HepG2 (cell line): ENCODE results near the gene MAP1LC3B. TPM values are rescaled to one million over a fixed set of nuclear protein-coding genes. Genes with fewer than 3 reads are reported as not detected.

Experiments
- CBX5 ChIP-seq: sonication (generic); formaldehyde crosslinking; IDR thresholded peaks from 2 replicates; pipeline ENCODE4 v1.4.0; 2020; ENCODE audit warnings: missing genetic modification reagents, borderline replicate concordance
- ELF3 ChIP-seq: IDR thresholded peaks from 2 replicates; pipeline ENCODE4 v1.6.1; 2016; ENCODE audit warnings: missing genetic modification reagents, missing compliant biosample characterization
- ETV6 ChIP-seq: sonication (generic); formaldehyde crosslinking; conservative IDR thresholded peaks from 2 replicates; pipeline ENCODE4 v1.4.0; 2020; ENCODE audit warnings: missing genetic modification reagents
- SIN3B ChIP-seq: fragments of 150-350 bp; IDR thresholded peaks from 2 replicates; pipeline ENCODE4 v1.6.1; 2014; ENCODE audit warnings: low read length
- WIZ ChIP-seq: sonication (generic); formaldehyde crosslinking; IDR thresholded peaks from 2 replicates; pipeline ENCODE4 v1.5.1; 2020; ENCODE audit warnings: mild to moderate bottlenecking, missing genetic modification reagents
- ZMYM2 ChIP-seq: sonication (generic); formaldehyde crosslinking; IDR thresholded peaks from 2 replicates; pipeline ENCODE4 v1.8.0; 2022; ENCODE audit warnings: mild to moderate bottlenecking, missing genetic modification reagents
- polyA plus RNA-seq, 8 experiments: library from polyadenylated mRNA; depleted of rRNA in 3 of 8; stranded (reverse) in 7 of 8; unstranded in 1 of 8; fragments of >200 nt; fragmentation: Illumina TruSeq in 4 of 8; extraction: Trizol in 4 of 8; gene quantifications; 2 replicates each; pipeline versions ENCODE4 v1.2.1 to v1.2.3, GENCODE V29; 2011 to 2016; ENCODE audit warnings: low read depth in 4 of 8, missing spikeins in 1 of 8, mixed read lengths in 1 of 8; ENCODE audit not compliant: insufficient read depth in 1 of 8
- total RNA-seq, 5 experiments: library from RNA; depleted of rRNA; stranded (reverse); fragments of >200 nt; fragmentation: Illumina TruSeq; extraction: Trizol; gene quantifications; 2 replicates each; pipeline ENCODE4 v1.2.3, GENCODE V29; 2016; ENCODE audit warnings: low read depth in 1 of 5
- TF ChIP-seq, protein P1 (sequence below): sonication (generic); formaldehyde crosslinking; conservative IDR thresholded peaks from 2 replicates; pipeline ENCODE4 v1.4.0; 2020; ENCODE audit warnings: missing genetic modification reagents
- TF ChIP-seq, protein P2 (sequence below): sonication (generic); formaldehyde crosslinking; IDR thresholded peaks from 2 replicates; pipeline ENCODE4 v1.8.0; 2022; ENCODE audit warnings: mild to moderate bottlenecking, missing genetic modification reagents, moderate library complexity
- TF ChIP-seq, protein P3 (sequence below): sonication (generic); formaldehyde crosslinking; IDR thresholded peaks from 2 replicates; pipeline ENCODE4 v1.5.0; 2020; ENCODE audit warnings: missing genetic modification reagents, mild to moderate bottlenecking, borderline replicate concordance
- TF ChIP-seq, protein P4 (sequence below): IDR thresholded peaks from 2 replicates; pipeline ENCODE4 v1.6.1; 2016; ENCODE audit warnings: missing compliant biosample characterization, missing genetic modification reagents, borderline replicate concordance
- TF ChIP-seq, protein P5 (sequence below): fragments of 450-650 bp; IDR thresholded peaks from 2 replicates; pipeline ENCODE4 v1.6.1; 2017; ENCODE audit warnings: mild to moderate bottlenecking
- TF ChIP-seq, protein P6 (sequence below): sonication (generic); formaldehyde crosslinking; IDR thresholded peaks from 2 replicates; pipeline ENCODE4 v1.5.0; 2020; ENCODE audit warnings: missing genetic modification reagents, mild to moderate bottlenecking, borderline replicate concordance
- TF ChIP-seq, protein P7 (sequence below): sonication (generic); formaldehyde crosslinking; IDR thresholded peaks from 2 replicates; pipeline ENCODE4 v1.5.0; 2020; ENCODE audit warnings: mild to moderate bottlenecking, missing genetic modification reagents
- TF ChIP-seq, protein P8 (sequence below): fragments of 450-650 bp; IDR thresholded peaks from 2 replicates; pipeline ENCODE4 v1.6.1; 2016

Gene MAP1LC3B
- total and polyA plus RNA-seq, 2 of the 13 experiments (the other 11 are each of a cell fraction or from before 2014, with no cell fraction given): 15.7 to 37.4 TPM

DNA sequence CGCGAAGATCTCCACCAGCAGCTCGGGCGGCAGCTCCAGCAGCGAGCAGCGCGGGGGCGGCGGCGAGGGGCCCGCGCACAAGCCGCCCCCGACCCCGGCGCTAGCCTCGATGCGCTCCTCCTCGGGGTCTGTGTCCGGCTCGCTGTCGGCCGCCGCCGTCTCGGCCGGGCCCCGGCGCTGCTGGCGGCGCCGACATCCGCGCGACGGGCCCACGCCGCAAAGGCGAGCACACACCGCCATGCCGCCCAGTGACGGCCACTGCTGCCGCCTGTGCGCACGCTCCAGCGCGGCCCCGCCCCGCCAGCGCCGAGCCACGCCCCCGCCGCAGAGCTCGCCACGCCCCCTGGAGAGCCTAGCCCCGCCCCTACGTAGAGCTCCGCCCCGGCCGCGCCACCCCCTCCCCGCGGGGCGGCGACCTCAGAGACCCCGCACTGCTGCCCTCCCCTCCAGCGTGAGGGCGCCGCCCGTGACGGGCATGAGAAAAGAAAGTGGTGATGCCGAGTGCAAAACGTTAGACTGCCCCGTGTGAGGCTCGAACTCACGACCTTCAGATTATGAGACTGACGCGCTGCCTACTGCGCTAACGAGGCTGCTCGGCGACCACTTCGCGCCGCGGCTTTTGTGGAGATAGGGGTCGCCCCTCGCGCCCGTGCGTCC, 8.5 kb upstream of the MAP1LC3B start, which contains the start of gene FBXO31 (continued):
- TF ChIP-seq CBX5 (CRISPR knock-in tag): peak; percentile 99
- peak; percentile 80 for TF ChIP-seq ELF3 (CRISPR knock-in tag)
- no peak for TF ChIP-seq ZMYM2 (CRISPR knock-in tag)
- TF ChIP-seq ETV6 (CRISPR knock-in tag): peak; percentile 63; the same call in 1 of the 2 replicates
- TF ChIP-seq, protein P1, sequence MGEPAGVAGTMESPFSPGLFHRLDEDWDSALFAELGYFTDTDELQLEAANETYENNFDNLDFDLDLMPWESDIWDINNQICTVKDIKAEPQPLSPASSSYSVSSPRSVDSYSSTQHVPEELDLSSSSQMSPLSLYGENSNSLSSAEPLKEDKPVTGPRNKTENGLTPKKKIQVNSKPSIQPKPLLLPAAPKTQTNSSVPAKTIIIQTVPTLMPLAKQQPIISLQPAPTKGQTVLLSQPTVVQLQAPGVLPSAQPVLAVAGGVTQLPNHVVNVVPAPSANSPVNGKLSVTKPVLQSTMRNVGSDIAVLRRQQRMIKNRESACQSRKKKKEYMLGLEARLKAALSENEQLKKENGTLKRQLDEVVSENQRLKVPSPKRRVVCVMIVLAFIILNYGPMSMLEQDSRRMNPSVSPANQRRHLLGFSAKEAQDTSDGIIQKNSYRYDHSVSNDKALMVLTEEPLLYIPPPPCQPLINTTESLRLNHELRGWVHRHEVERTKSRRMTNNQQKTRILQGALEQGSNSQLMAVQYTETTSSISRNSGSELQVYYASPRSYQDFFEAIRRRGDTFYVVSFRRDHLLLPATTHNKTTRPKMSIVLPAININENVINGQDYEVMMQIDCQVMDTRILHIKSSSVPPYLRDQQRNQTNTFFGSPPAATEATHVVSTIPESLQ: no peak; the same call in 1 of the 2 replicates
- TF ChIP-seq, protein P2, sequence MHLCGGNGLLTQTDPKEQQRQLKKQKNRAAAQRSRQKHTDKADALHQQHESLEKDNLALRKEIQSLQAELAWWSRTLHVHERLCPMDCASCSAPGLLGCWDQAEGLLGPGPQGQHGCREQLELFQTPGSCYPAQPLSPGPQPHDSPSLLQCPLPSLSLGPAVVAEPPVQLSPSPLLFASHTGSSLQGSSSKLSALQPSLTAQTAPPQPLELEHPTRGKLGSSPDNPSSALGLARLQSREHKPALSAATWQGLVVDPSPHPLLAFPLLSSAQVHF: no peak
- TF ChIP-seq, protein P3, sequence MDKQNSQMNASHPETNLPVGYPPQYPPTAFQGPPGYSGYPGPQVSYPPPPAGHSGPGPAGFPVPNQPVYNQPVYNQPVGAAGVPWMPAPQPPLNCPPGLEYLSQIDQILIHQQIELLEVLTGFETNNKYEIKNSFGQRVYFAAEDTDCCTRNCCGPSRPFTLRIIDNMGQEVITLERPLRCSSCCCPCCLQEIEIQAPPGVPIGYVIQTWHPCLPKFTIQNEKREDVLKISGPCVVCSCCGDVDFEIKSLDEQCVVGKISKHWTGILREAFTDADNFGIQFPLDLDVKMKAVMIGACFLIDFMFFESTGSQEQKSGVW (CRISPR knock-in tag): no peak
- TF ChIP-seq SIN3B: no peak
- TF ChIP-seq WIZ (CRISPR knock-in tag): no peak; the same call in 1 of the 2 replicates
- TF ChIP-seq, protein P4, sequence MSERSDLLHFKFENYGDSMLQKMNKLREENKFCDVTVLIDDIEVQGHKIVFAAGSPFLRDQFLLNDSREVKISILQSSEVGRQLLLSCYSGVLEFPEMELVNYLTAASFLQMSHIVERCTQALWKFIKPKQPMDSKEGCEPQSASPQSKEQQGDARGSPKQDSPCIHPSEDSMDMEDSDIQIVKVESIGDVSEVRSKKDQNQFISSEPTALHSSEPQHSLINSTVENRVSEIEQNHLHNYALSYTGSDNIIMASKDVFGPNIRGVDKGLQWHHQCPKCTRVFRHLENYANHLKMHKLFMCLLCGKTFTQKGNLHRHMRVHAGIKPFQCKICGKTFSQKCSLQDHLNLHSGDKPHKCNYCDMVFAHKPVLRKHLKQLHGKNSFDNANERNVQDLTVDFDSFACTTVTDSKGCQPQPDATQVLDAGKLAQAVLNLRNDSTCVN (CRISPR knock-in tag): no peak; the same call in 1 of the 2 replicates
- TF ChIP-seq, protein P5, sequence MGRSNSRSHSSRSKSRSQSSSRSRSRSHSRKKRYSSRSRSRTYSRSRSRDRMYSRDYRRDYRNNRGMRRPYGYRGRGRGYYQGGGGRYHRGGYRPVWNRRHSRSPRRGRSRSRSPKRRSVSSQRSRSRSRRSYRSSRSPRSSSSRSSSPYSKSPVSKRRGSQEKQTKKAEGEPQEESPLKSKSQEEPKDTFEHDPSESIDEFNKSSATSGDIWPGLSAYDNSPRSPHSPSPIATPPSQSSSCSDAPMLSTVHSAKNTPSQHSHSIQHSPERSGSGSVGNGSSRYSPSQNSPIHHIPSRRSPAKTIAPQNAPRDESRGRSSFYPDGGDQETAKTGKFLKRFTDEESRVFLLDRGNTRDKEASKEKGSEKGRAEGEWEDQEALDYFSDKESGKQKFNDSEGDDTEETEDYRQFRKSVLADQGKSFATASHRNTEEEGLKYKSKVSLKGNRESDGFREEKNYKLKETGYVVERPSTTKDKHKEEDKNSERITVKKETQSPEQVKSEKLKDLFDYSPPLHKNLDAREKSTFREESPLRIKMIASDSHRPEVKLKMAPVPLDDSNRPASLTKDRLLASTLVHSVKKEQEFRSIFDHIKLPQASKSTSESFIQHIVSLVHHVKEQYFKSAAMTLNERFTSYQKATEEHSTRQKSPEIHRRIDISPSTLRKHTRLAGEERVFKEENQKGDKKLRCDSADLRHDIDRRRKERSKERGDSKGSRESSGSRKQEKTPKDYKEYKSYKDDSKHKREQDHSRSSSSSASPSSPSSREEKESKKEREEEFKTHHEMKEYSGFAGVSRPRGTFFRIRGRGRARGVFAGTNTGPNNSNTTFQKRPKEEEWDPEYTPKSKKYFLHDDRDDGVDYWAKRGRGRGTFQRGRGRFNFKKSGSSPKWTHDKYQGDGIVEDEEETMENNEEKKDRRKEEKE: no peak
- TF ChIP-seq, protein P6, sequence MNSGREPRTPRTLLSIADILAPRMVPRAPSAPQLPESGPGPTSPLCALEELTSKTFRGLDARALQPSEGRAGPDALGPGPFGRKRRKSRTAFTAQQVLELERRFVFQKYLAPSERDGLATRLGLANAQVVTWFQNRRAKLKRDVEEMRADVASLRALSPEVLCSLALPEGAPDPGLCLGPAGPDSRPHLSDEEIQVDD: no peak
- TF ChIP-seq, protein P7, sequence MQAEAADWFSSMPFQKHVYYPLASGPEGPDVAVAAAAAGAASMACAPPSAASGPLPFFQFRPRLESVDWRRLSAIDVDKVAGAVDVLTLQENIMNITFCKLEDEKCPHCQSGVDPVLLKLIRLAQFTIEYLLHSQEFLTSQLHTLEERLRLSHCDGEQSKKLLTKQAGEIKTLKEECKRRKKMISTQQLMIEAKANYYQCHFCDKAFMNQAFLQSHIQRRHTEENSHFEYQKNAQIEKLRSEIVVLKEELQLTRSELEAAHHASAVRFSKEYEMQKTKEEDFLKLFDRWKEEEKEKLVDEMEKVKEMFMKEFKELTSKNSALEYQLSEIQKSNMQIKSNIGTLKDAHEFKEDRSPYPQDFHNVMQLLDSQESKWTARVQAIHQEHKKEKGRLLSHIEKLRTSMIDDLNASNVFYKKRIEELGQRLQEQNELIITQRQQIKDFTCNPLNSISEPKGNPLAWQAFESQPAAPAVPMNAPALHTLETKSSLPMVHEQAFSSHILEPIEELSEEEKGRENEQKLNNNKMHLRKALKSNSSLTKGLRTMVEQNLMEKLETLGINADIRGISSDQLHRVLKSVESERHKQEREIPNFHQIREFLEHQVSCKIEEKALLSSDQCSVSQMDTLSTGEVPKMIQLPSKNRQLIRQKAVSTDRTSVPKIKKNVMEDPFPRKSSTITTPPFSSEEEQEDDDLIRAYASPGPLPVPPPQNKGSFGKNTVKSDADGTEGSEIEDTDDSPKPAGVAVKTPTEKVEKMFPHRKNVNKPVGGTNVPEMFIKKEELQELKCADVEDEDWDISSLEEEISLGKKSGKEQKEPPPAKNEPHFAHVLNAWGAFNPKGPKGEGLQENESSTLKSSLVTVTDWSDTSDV (CRISPR knock-in tag): no peak
- TF ChIP-seq, protein P8, sequence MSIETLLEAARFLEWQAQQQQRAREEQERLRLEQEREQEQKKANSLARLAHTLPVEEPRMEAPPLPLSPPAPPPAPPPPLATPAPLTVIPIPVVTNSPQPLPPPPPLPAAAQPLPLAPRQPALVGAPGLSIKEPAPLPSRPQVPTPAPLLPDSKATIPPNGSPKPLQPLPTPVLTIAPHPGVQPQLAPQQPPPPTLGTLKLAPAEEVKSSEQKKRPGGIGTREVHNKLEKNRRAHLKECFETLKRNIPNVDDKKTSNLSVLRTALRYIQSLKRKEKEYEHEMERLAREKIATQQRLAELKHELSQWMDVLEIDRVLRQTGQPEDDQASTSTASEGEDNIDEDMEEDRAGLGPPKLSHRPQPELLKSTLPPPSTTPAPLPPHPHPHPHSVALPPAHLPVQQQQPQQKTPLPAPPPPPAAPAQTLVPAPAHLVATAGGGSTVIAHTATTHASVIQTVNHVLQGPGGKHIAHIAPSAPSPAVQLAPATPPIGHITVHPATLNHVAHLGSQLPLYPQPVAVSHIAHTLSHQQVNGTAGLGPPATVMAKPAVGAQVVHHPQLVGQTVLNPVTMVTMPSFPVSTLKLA: peak; percentile 41
